Spleen (tissue), 7 donors: ENCODE data around the gene PLPP1.

Experiments used
- POLR2A ChIP-seq, 3 donors: fragments of 450-650 bp; IDR thresholded peaks; one replicate each; pipeline ENCODE4 v1.5.1; 2017; ENCODE audit warnings: antibody characterized with exemption in 3 of 3, mild to moderate bottlenecking in 1 of 3
- TF ChIP-seq, protein P1 (sequence below), 11 experiments: fragments of 200-600 bp in 7 of 11; fragments of 450-650 bp in 4 of 11; sonication (generic) in 4 of 11; IDR thresholded peaks in 8 of 11; conservative IDR thresholded peaks in 3 of 11; 1 replicate in 7 of 11; 2 replicates in 4 of 11; pipeline versions ENCODE4 v1.4.0 to v1.8.0; 2016 to 2021; ENCODE audit warnings: antibody characterized with exemption in 11 of 11, inconsistent platforms in 4 of 11, mild to moderate bottlenecking in 1 of 11
- donor health status: DM: no; HTN: no; CAD: no; lungs with moderate emphysema.
- donor health status: DM: no; HTN: no; CAD: no.
- donor health status: DM: no; HTN: no; CAD: no.

DNA sequence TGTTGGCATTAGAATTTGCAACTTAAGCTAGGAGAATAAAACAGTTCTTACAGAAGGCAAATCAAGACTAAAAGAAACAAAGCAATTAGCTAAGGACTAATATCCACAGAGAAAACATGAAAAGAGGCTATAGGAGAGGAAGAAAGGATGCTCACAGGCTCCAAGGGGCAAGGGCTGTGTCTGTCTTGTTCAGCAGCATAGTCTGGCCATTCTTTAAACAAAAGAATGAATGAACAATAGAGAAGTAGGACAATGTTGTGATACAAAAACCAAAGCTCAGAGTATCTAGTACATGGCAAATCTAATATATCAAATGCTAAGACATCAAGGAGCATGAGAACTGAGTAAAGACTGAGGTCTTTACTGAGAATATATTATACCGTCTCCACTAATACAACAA lies 39.5 kb downstream of the PLPP1 start:
- TF ChIP-seq, protein P1, sequence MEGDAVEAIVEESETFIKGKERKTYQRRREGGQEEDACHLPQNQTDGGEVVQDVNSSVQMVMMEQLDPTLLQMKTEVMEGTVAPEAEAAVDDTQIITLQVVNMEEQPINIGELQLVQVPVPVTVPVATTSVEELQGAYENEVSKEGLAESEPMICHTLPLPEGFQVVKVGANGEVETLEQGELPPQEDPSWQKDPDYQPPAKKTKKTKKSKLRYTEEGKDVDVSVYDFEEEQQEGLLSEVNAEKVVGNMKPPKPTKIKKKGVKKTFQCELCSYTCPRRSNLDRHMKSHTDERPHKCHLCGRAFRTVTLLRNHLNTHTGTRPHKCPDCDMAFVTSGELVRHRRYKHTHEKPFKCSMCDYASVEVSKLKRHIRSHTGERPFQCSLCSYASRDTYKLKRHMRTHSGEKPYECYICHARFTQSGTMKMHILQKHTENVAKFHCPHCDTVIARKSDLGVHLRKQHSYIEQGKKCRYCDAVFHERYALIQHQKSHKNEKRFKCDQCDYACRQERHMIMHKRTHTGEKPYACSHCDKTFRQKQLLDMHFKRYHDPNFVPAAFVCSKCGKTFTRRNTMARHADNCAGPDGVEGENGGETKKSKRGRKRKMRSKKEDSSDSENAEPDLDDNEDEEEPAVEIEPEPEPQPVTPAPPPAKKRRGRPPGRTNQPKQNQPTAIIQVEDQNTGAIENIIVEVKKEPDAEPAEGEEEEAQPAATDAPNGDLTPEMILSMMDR (IDR thresholded peaks at IDR 0.05 in 8 of 11, conservative IDR thresholded peaks at IDR 0.05 in 3 of 11), result no peak
- no peak for TF ChIP-seq POLR2A (IDR thresholded peaks at IDR 0.05)
